Measurements from ENCODE around the gene PPM1L. TPM values are rescaled to one million over a fixed set of nuclear protein-coding genes. Genes with fewer than 3 reads are reported as not detected.
A peak's percentile ranks its signal among the peaks of the same experiment; 100 is the strongest.
"Not testable (repeated sequence)": the region's sequence is repeated elsewhere in the genome, so short reads cannot be mapped to it uniquely, and the experiment has no call there.

PPM1L gene
- total RNA-seq (2014; rRNA removed; shearing (Covaris generic)): 1.0 and 1.1 TPM in 2 replicates
- 0.86 and 1.7 TPM in 2 replicates for polyA plus RNA-seq (2015; cell fraction: cytosol; rRNA removed)
- polyA plus RNA-seq (2015; cell fraction: nucleus; rRNA removed): 0.74 and 1.3 TPM in 2 replicates

DNA sequence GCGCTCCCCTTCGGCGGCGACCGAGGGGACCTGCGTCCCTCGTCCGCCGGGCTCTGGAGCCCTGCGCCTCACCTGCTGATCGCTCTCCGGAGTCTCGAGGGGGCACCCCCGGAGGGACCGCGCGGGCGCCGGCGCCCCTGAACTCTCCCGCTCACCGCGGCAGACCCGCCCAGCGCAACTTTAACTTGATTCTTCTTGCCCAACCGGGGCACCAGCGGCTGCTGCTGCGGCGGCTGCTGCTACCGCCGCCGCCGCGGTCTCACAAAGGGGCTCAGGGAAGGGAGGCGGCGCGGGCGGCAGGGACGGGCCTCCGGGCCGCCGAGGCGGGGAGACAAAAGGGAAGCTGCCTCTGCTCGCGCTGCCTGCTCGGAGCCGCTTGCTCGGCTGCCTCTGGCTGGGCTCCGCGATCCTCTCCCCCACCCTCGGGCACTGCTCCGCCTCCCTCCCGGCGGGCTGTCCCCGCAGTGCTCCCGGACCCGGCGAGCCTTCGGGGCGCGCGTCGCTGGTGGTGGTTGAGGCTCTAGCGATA is at the start of gene PPM1L:
Gene PPM1L (plus strand): TSS at position 456 of the 529 bp plus-strand sequence.
- in situ Hi-C loops (cut with HindIII; ENCODE audit: low pct_unique_long_range_greater_than_20kb, low sequenced_read_pairs): no loop called here
- peak; percentile 26 for DNase-seq (ENCODE audit: low read depth, low spot score)

DNA sequence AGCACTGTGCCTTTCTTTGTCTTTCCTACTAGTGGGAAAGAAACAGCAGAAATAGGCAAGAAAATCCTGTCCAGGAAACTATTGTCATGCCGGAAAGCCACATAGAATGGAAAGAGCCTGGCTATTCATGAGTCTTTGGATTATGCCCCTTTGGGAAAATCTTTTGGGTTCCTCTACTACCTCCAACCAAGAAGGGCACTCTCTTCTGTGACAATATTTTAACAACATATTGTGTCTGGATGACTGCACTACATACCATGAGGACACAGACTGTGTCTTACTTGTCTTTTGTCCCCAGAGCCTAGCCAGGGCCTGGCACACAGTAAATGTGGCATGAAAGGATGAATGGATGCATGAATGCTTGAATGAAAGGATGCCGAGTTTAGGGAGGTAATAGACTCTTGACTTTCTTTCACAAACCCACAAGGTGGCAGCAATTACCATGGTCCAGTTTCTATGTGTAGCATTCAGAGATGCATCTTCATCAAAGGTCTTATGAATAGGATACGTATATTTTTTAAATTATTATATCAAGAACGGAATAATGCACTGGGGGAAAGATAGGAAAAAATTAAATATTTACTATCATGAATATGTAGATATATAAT is 48.7 kb upstream of the PPM1L start:
- in situ Hi-C loops (cut with HindIII; ENCODE audit: low pct_unique_long_range_greater_than_20kb, low sequenced_read_pairs): no loop called here
- DNase-seq (ENCODE audit: low read depth, low spot score): peak; percentile 74

DNA sequence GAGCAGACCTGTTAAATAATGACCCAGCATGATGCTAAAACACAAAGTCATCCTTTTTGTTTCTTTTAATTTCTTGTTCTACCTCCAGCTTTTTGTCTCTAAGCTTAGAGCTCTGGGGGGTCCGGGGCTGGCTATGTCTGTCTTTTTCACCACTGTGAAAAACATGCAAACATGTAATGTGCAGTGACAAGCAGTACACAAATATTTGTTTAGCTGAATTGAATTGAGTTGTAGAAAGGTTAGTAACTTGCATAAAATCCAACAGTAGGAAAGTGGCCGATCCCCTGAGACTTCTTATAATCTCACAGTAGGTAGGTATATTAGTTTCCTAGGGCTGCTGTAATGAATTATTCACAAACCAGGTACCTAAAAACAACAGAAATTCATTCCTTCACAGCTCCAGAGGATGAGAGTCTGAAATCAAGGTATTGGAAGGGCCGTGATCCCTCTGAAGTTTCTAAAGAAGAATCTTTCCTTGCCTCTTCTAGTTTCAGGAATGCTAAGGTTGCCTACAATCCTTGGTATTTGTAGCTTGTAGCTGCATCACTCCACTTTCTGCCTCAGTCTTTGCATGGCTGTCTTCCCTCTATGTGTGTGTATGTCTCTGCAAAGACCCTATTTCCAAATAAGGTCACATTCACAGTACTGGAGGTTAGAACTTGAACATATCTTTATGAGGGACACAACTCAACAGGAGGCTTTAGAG is 46.4 kb upstream of the PPM1L start:
- in situ Hi-C loops (cut with HindIII; ENCODE audit: low pct_unique_long_range_greater_than_20kb, low sequenced_read_pairs): no loop called here
- DNase-seq (ENCODE audit: low read depth, low spot score): no peak

GRCh38 chr3:160713144-160713543 is 42.9 kb upstream of the PPM1L start:
- in situ Hi-C loops (cut with HindIII; ENCODE audit: low pct_unique_long_range_greater_than_20kb, low sequenced_read_pairs); DNase-seq (ENCODE audit: low read depth, low spot score): not testable (repeated sequence)

GRCh38 chr3:160719710-160720109 is 36.3 kb upstream of the PPM1L start:
- in situ Hi-C loops (cut with HindIII; ENCODE audit: low pct_unique_long_range_greater_than_20kb, low sequenced_read_pairs): no loop called here
- no peak for DNase-seq (ENCODE audit: low read depth, low spot score)

GRCh38 chr3:160720123-160720746 is 35.8 kb upstream of the PPM1L start:
- in situ Hi-C loops (cut with HindIII; ENCODE audit: low pct_unique_long_range_greater_than_20kb, low sequenced_read_pairs): no loop called here
- peak; percentile 39 for DNase-seq (ENCODE audit: low read depth, low spot score)

DNA sequence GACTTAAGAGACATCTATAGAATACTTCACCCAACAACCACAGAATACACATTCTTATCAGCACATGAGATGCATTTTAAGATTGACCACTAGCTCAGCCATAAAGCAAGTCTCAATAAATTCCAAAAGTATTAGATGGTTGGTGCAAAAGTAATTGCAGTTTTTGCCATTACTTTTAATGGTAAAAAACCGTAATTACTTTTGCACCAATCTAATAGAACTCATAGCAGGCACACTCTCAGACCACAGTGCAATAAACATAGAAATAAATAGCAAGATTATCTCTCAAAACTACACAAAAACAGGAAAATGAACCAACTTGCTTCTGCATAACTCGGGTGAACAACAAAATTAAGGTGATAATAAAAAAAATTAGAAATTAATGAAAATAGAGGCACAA is 33.7 kb upstream of the PPM1L start:
- no peak for DNase-seq (ENCODE audit: low read depth, low spot score)
- in situ Hi-C loops (cut with HindIII; ENCODE audit: low pct_unique_long_range_greater_than_20kb, low sequenced_read_pairs): no loop called here

- no peak for DNase-seq (ENCODE audit: low read depth, low spot score)
- in situ Hi-C loops (cut with HindIII; ENCODE audit: low pct_unique_long_range_greater_than_20kb, low sequenced_read_pairs): no loop called here
Measured at GRCh38 chr3:160725338-160725737, 30.7 kb upstream of the PPM1L start.

GRCh38 chr3:160735826-160736225 is 20.2 kb upstream of the PPM1L start:
- in situ Hi-C loops (cut with HindIII; ENCODE audit: low pct_unique_long_range_greater_than_20kb, low sequenced_read_pairs): no loop called here
- DNase-seq (ENCODE audit: low read depth, low spot score): no peak

GRCh38 chr3:160738048-160738447 is 18.0 kb upstream of the PPM1L start:
- no peak for DNase-seq (ENCODE audit: low read depth, low spot score)
- in situ Hi-C loops (cut with HindIII; ENCODE audit: low pct_unique_long_range_greater_than_20kb, low sequenced_read_pairs): no loop called here

- in situ Hi-C loops (cut with HindIII; ENCODE audit: low pct_unique_long_range_greater_than_20kb, low sequenced_read_pairs): no loop called here
- DNase-seq (ENCODE audit: low read depth, low spot score): no peak
Measured at GRCh38 chr3:160739079-160739478, 17.0 kb upstream of the PPM1L start.

- no peak for DNase-seq (ENCODE audit: low read depth, low spot score)
- in situ Hi-C loops (cut with HindIII; ENCODE audit: low pct_unique_long_range_greater_than_20kb, low sequenced_read_pairs): no loop called here
Measured at GRCh38 chr3:160746976-160747375, 9.1 kb upstream of the PPM1L start.

DNA sequence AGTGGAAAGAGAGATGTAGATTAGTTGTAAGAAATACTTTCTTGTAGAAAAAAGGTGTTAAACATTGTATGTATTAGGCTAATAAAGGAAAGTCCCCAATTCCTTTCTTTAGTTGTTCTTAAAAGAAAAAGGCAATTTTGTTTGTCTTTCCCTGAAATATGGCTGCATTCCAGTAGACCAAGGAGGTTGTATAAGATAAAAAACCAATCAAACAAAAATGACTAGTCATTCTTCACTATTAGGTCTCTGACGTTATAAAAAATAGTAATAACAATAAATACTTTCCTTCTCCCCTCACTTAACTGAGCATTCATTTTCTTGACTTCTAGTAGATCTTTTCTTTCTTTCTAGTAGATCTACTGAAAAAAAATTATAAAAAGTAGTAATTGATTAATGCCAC is 8.6 kb upstream of the PPM1L start:
- DNase-seq (ENCODE audit: low read depth, low spot score): no peak
- in situ Hi-C loops (cut with HindIII; ENCODE audit: low pct_unique_long_range_greater_than_20kb, low sequenced_read_pairs): no loop called here

- in situ Hi-C loops (cut with HindIII; ENCODE audit: low pct_unique_long_range_greater_than_20kb, low sequenced_read_pairs): no loop called here
- DNase-seq (ENCODE audit: low read depth, low spot score): no peak
Measured at GRCh38 chr3:160748231-160748630, 7.8 kb upstream of the PPM1L start.

- in situ Hi-C loops (cut with HindIII; ENCODE audit: low pct_unique_long_range_greater_than_20kb, low sequenced_read_pairs): no loop called here
- DNase-seq (ENCODE audit: low read depth, low spot score): no peak
Measured at GRCh38 chr3:160748787-160749186, 7.2 kb upstream of the PPM1L start.

DNA sequence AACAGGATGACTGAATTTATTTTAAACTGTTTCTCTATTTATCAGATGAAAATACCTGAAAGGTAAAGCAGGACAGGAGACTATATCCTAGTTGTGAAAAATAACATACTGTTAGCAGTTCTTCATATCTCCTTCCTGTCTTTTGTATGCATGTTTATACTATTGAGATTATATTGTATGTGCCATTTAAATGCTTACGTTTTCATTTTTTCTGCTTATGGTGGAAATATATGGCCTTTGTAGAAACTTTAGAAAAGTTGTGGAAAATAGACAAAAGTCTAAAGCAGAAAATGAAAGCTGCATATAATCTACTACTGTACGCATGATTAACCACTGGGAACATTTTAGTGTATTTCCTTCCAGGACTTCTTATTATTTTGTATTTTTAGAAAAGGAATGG is 2.1 kb upstream of the PPM1L start:
- in situ Hi-C loops (cut with HindIII; ENCODE audit: low pct_unique_long_range_greater_than_20kb, low sequenced_read_pairs): no loop called here
- no peak for DNase-seq (ENCODE audit: low read depth, low spot score)

GRCh38 chr3:160754371-160754854 is 1.6 kb upstream of the PPM1L start:
- in situ Hi-C loops (cut with HindIII; ENCODE audit: low pct_unique_long_range_greater_than_20kb, low sequenced_read_pairs): no loop called here
- DNase-seq (ENCODE audit: low read depth, low spot score): peak; percentile 21

Measured in SK-MEL-5 (cell line).